ENCODE results near the gene TMSB15B.
"Not testable (repeated sequence)": the region's sequence is repeated elsewhere in the genome, so short reads cannot be mapped to it uniquely, and the experiment has no call there.

TMSB15B gene

GRCh38 chrX:103962411-103963278 is at the start of gene TMSB15B:
Gene TMSB15B (plus strand): TSS chrX:103962627.
- not testable (repeated sequence) for DNase-seq

DNA sequence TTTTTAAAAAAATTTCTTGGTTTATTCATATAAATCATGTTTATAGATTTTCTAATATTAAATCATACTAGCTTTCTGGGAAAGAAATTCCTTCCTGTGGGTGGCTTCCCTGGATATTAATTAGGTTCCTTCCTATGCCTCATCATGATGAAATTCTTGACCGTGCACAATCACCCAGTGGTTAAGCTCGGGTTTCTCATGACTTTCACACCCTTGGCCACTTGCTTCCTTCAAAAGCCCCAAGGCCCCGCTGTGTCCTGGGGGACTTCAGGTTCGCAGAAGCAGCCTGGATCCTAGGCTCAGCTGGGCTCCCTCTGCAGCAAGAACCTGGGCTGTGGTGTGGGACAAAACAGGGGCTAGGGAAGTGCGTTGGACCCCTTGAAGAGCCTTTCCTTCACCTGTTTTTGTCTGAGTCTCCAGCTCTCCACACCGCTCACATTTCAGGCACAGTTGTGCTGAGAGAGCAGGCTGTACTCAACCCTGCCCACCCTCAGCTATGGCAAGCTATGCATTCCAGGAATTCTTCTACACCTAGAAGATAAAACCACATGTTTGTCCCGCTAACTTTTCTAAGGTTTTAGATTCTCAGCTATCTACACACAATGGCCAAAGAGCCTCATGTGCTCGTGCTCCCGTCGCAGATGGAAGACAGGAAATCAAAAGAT is 48.9 kb upstream of the TMSB15B start:
- no peak for DNase-seq

GRCh38 chrX:103918050-103918449 is 44.4 kb upstream of the TMSB15B start:
- DNase-seq, result peak; percentile 50

GRCh38 chrX:103918571-103919269 is 43.7 kb upstream of the TMSB15B start:
- DNase-seq, result peak; percentile 52

DNA sequence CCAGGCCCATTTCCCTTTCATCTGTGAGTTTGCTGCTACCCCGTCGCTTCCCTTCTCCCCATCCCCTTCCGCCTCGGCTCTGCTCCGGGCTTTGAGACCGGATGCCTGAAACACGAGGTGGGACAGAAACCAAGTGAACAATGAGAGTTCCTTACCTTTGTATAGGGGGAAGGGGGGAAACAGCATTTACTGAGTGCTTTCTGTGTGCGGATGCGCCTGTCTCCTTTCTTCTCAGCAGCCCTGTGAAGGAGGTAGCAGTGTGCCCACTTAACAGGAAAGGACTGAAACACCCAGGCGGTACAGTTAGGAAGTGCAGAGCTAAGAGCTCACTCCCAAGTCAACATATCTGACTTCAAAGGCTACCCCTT is 43.2 kb upstream of the TMSB15B start:
- DNase-seq, result peak; percentile 23

DNA sequence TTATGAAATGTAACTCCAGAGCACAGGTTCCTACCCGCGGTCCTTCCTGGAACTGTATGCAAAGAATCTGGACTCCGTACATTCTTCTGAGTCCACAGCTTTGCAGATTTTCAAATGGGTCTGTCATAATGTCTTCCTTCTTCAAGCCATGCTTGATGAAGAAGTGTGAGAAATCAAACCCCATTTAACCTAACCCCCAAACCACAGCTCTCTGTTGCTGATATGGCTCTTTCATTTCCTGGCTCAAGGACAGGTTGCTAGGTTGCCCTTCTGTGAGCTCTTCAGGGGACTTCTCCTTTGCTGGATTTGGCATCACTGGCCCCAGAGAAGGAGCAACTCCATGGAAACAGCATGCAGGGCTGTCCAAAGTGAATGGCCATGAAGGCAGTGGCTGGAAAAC is 41.9 kb upstream of the TMSB15B start:
- DNase-seq, result not testable (repeated sequence)

DNA sequence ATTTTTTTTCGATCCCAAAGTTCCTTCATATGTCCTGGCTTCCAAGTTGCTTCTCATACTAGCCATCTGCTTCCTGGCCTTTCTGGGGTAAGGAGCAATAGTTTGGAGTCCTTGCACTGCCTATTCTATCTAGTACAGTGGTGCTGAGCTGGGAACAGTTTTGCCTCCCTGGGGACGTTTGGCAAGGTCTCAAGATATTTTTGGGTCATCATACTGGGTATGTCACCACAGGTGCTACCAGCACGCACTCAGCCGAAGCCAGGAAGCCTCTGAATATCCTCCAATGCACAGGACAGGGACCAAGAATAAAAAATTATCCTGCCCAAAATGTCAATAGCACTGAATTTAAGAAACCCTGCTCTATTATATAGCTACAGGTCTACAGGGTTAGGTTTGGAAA is 35.4 kb upstream of the TMSB15B start:
- no peak for DNase-seq

DNA sequence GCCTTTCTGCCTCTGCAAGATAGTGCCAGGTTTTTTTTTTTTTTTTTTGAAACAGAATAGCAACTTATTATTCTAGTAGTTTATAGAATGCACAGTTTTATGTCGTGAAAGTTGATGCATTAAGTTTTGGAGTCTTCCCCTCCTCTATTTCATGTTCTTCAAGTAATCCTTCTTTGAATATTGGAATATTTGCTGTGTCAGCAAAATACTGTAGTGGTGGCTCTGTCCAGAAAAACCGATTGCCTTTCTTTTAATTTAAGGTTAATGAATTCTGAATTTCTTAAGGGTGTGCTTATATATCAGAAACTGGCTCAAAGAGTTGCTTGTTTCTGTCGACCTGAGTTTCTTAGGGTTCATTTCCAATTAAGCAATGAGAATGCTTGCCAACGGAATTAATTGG is 34.8 kb upstream of the TMSB15B start:
- DNase-seq, result no peak

DNA sequence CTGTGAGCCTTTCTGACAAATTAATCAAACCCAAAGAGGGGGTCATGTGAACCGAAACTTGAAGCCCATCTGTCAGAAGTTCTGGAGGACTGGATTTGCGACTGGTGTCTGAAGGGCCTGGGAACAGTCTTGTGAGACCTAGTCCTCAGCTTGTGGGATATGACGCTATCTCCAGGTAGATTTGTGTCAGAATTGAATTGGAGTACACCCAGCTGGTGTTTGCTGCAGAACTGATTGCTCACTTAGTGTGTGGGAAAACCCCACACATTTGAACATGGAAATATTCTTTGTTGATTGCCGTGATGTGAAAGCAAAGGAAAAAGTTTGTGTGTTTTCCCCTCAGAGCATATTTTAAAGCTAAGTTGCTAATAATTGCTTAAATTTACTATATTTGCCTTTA is 30.3 kb upstream of the TMSB15B start:
- DNase-seq, result peak; percentile 4

DNA sequence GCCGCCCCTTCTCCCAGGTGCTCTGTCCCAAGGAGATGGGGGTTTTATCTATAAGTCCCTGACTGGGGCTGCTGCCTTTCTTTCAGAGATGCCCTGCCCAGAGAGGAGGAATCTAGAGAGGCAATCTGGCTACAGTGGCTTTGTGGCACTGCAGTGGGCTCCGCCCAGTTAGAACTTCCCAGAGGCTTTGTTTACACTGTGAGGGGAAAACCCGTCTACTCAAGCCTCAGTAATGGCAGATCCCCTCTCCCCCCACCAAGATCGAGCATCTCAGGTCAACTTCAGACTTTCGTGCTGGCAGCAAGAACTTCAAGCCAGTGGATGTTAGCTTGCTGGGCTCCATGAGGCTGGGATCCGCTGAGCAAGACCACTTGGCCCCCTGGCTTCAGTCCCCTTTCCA is 22.2 kb upstream of the TMSB15B start:
- peak; percentile 7 for DNase-seq

- DNase-seq, result peak; percentile 8
Measured at GRCh38 chrX:103941201-103941975, 21.0 kb upstream of the TMSB15B start.

GRCh38 chrX:103949506-103949905 is 12.9 kb upstream of the TMSB15B start:
- DNase-seq, result no peak

- DNase-seq, result no peak
Measured at GRCh38 chrX:103953353-103953752, 9.1 kb upstream of the TMSB15B start.

- no peak for DNase-seq
Measured at GRCh38 chrX:103954259-103954658, 8.2 kb upstream of the TMSB15B start.

DNA sequence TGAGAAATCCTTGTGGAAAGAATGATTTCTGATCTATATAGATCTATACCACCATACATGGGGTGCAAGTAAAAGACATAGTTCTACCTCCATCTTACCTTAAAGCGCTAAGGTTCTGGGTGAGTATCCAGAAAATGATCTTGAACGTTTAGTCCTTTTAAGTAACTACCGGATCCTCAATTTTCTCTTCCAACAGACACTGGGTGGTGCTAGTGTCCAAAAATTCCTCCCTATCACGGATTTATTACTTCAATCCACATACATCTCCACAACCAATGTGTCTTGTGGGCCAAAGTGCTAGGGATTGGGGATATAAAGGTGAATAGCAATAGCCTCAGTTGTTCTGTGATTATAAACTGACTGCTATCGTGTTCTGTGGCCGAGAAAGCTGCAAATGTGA is 1.8 kb upstream of the TMSB15B start:
- DNase-seq, result not testable (repeated sequence)

GRCh38 chrX:103983508-103983907 is 21.1 kb downstream of the TMSB15B start:
- not testable (repeated sequence) for DNase-seq

DNA sequence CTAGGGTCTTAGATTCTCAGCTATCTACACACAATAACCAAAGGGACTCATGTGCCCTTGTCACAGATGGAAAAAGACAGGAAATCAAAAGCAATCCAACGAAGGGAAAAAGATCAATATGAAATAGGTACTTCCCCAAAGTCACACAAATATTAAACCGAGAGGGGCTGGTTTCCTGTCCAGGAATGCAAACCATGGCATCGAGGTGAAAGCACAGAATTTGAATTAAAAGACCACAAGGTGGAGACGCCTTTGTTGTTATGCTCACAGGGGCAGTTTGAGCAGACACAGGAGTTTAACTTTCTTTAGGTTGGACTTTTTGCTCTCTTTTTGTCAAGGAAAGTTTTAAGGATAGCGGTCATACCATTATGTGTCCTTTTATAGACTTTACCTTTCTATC is 36.8 kb downstream of the TMSB15B start:
- no peak for DNase-seq

GRCh38 chrX:104008831-104009230 is 46.4 kb downstream of the TMSB15B start:
- DNase-seq, result no peak

DNA sequence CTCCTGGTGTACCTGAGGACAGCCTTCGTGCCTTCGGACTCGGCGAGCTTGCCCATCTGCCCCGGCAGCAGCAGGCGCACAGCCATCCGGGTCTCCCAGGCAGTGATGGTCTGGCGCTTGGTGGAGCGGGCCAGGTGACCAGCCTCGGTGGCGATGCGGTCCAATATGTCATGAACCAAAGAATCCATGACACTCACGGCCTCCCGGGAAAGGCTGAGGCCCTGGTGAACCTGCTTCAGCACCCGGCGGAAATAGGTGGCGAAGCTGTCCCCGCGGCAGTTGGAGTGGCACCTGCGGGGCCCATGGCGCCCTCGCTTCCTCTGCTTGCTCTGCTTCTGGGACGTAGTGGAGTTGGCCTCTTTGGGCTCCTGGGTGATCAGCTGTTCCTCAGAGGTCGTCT is 50.7 kb downstream of the TMSB15B start:
- DNase-seq, result no peak

GRCh38 chrX:104013606-104014005 is 51.2 kb downstream of the TMSB15B start, which contains the start of gene H2BW1:
Gene H2BW1 (minus strand): TSS chrX:104013708. CDS start chrX:104013576, 132 bp downstream.
- DNase-seq, result no peak

- not testable (repeated sequence) for DNase-seq
Measured at GRCh38 chrX:104015576-104015975, 53.1 kb downstream of the TMSB15B start.

Measured in stimulated activated CD4-positive, alpha-beta T cell treated with anti-CD3 and anti-CD28 coated beads, Interleukin-4, amount 100 ng/mL, for 24 hours (primary cell).